ENCODE data around the gene GET4.
A peak's percentile ranks its signal among the peaks of the same experiment; 100 is the strongest.

GET4 gene

DNA sequence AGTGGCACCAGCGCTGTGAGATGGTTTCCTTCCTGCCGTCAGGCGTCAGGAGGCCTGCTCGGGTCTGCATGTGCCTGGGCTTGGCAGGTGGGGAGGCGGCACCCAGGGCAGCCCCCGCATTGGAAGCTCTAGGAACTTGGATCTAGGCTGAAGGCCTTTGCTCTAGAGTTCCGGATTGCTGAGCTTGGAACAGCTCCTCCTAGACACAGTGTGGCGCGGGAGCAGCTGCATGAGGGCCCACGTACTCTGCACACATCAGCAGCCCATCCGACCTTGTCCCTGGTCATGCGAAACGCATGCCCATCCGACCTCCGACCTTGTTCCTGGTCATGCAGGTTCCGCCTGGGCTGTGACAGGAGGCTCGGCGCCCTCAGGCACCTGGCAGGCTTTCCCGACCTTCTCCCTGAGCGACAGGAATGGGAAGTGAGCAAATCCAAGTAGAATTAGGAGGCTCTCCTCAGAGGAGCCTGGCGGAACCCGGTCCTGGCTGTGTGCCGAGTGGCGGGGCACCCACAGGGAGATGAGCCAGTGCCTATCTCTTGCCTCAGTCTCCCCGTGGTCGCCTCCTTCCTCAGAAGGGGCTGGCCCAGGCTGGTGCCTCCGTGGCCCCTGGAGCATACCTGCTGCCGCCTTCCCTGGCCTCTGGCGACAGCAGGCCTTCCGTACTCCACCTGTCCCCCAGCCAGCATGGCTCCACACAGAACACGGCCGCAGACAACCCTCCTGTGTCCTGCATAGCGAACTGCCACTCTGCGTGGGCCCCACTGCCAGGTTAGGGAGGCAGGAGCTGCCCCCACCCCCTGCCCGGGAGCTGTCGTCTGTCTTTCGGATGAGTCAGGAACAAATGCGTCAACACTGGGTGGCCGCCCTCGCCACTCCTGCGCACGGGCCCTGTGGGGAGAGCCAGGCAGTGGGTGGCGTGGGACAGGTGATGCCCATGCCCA is 12.0 kb downstream of the GET4 start:
- DNase-seq: no peak

DNA sequence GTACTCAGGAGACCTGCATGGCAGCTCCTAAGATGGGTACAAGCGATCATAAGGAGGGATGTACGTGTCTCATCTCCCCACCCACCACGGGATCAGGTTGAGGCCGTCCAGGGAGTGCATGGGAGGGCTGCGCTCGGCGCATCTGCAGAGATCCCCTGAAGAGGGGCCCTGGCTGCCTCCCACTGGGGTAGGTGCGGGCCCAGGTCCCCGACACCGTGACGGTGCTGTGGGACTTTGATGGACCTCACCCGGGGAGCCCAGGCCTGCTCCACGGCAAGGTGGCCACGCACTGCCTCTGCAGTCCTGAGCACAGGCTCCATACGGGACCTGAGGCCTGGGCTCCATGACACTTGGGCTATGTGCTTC is 12.7 kb downstream of the GET4 start:
- DNase-seq: no peak

DNA sequence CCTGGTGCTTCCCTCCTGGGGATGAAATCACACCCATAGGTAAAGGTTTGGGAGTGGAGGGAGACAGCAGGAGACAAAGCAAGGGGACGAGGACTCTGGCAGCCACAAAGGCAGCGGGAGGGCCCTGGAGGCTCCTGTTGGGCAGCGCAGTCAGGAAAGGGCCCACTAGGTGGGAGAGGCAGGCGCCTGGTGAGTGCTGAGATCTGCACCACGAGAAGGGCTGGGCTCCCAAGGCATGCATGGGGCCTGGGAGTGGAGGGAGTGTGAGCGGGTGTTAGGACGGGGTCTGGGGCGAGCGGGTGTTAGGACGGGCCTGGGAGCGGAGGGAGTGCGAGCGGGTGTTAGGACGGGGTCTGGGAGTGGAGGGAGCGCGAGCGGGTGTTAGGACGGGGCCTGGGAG is 13.0 kb downstream of the GET4 start:
- DNase-seq: no peak

DNA sequence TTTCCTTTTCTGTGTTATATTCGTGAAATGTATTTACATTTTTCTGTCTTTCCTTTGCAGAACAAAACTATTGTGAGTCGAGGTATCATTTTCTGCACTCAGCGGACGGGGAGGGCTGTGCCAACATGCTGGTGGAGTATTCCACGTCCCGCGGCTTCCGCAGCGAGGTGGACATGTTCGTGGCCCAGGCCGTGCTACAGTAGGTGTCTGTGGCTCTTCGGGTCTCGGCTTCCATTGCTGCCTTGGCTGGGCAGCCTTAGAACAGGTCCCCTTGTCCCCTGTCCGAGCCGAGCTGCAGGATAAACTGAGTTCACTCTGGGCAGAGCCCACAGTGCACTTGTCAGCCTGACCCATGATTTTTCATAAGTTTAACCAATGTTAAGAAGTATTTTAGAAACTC is 14.5 kb downstream of the GET4 start:
- DNase-seq: no peak

DNA sequence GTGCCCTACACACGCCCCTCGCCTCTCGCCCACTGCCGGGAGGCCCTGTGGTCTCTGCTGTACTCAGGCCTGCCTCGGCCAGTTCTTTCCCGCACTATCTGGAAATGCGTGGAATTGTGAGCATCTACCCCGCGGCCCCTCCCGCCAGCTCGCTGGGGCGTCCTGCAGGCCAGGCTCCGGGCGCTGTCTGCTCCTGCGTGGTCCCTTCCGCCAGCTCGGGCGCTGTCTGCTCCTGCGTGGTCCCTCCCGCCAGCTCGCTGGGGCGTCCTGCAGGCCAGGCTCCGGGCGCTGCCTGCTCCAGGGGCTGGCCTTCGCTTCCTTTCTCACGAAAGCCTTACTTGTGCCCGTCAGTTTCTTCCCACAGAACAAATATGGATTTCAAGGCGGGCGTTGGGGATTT is 14.9 kb downstream of the GET4 start:
- DNase-seq: no peak

DNA sequence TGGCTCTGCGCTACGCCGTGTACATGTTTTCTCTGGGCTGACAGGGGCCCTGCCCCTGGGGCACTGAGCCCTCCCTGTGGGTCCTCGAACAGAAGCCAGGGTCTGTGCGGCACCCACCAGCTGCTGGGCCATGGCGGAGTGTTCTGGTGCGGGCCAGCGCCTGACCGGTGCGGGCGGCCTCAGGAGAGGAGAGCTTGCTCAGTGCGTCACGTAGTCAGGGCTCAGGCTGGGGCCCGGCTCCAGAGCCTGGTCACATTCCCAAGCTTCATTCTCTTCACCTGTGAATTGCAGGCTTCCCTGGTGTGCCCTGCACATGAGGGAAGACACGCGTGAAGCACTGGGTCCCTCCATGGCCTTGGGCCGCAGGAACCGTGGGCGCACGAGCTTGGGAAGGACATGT is 15.5 kb downstream of the GET4 start:
- no peak for DNase-seq

DNA sequence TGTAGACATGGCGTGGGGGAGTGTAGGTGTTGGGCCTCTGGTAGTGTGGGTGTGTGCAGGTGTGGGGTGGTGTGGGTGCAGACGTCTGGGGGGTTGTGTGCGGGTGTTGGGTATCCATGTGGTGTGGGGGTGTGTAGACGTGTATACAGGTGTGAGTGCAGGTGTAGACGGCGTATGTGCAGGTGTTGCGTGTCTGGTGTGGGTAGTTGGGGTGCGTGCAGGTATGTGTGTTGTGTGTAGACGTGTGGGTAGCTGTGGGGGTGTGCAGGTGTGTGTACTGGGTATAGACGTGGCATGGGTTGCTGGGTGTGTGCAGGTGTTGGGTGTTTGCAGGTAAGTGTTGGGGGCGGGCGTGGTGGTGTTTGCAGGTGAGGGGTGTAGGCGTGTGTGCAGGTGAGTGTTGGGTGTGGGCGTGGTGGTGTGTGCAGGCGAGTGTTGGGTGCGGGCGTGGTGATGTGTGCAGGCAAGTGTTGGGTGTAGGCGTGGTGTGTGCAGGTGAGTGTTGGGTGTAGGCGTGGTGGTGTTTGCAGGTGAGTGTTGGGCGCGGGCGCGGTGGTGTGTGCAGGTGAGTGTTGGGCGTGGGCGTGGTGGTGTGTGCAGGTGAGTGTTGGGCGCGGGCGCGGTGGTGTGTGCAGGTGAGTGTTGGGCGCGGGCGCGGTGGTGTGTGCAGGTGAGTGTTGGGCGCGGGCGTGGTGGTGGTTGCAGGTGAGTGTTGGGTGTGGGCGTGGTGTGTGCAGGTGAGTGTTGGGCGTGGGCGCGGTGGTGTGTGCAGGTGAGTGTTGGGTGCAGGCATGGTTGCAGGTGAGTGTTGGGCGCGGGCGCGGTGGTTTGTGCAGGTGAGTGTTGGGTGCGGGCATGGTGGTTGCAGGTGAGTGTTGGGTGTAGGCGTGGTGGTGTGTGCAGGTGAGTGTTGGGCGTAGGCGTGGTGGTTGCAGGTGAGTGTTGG is 16.6 kb downstream of the GET4 start:
- no peak for DNase-seq

DNA sequence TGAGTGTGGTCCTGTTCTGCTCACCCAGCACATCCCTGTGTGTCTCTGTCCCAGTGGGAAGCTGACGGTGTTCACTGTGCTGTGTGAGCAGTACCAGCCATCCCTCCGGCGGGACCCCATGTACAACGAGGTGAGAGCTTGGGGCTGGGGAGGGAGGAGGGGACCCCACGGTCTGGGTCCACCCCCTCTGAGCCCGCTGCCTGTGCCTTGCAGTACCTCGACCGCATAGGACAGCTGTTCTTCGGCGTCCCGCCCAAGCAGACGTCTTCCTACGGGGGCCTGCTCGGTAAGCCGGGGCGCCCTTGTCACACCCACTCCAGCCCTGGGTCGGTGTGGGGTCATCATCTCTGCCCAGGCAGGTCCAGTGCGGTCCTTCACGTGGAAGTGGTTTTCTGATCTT is 17.3 kb downstream of the GET4 start:
- no peak for DNase-seq

DNA sequence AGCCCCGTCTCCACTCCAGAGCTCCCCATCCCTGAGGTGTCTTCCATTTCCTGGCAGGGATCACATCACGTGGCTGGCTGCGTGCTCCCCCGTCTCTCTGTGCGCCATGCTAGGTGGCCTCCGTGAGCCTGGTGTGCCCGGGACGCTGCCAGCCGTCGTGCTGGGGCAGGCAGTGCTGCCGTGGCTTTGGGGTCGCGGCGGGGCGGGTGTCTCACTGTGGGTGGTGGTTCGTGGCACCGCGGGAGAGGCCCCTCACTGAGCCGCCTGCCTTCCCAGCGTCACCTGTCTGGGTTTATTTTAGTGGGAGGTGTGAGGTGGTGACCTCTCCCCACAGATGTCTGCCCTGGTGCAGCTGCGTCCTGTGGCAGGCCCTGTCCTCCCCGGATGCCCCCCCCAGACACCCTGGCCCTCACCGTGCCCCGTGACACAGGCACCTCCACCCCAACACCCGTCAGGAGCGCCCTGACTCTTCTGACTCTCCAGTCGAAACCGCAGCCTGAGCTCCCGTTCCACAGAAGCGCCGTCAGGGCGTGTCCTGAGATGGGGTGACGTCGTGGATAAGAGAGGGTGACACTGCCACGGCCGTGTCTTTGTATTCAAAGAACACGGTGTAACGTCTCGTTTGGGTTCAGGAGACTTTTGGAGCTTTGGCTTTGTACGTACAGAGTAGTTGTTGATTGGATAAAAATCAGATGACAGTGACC is 18.0 kb downstream of the GET4 start:
- DNase-seq: no peak

DNA sequence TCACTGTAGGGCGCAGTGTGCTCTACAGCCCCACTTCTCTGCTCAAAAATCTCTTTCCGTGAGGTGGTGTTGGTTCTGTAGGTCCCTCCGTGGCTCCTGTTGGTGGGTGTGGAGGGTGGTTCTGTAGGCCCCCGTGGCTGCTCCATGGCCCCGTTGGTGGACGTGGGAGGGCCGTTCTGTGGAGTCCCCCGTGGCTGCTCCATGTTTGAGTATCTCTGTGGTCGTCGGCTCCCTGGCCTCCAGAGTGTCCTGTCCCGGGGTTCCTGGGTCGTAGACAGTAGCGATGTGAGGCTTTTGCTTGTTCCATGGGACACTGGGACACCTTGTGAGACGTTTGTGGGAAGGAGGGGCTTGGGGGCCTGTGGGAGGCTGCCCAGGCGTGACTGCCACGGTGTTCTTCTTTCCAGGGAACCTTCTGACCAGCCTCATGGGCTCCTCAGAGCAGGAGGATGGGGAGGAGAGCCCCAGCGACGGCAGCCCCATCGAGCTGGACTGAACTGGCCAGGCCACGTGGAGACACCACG is 18.6 kb downstream of the GET4 start:
- DNase-seq: no peak

DNA sequence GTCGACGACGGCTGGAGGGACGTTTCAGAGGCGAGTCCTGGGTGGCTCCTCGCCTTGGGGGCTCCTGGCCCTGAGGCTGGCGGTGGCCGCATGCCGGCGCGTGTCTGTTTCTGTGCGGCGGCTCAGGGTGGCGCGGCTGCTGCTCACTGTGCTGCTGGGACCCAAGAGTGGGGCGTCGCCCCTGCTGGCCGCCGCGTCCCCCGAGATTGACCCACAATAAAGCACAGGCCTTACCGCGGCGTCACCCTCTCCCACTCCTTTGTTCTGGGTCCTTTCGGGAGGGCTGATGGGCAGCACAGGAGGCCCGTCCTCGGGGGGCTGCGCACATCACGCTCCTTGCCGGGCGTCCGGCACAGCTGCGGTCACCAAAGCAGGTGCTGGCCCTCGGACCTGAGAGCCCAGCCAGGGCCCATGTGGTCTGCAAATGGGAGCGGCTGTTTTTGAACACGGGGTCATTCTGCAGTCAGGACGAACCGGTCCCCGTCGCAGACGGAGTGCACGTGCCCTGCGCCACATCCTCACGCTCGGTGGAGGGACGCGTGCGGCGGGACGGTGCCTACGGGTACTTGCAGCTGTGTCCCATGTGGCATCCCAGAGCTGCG is 19.2 kb downstream of the GET4 start:
- no peak for DNase-seq

DNA sequence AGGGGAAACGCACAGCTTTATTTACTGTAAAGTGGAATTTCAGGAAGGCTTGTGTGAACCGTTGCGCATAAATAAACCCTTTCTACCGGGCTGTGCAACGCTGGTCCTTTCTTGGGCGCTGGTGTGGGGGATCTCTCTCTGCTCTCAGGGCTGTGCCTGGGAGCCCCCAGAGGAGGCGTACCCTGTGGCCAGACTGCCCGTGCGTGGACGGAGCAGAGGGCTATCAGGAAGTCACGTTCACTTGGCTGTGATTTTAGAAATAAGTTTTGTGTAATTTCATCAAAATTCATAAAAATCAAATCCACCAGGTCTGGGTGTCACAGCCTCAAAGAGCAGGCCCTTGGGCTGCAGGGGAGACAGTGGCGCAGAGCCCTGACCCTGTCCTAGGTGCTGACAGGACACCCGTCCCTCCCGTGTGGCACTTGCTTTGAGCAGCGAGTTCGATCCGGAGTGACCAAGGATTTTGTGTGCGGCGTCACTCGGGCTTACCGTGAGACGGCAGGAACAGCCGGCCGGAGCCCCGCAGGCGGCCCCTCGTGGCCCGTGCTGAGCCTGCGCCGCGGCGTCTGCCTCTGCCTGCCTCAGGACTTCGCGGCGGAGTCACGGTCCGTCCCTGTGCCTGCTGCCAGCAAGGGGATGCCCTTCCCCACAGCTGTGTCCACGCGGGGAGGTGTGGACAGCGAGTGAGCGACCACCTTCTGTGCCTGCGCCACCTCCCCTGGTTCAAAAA is 20.2 kb downstream of the GET4 start:
- DNase-seq: no peak

DNA sequence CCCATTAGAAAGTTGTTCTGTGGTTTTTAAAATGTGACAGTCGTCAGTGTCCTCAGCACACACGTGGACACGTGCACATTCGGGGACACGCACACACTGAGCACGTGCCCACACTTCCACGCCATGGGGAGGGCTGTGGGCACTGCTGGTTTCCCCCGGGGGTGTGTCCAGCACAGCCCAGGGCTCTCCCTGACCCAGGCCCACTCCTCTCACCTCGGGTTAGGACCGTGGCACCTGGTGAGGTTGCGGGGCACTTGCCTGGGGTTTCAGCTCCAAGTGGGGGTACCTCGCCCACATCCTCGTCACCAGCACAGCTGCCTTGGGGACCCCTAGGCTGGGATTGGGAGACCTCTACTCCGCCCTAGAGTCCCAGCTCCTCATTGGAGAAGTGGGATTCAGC is 20.7 kb downstream of the GET4 start:
- DNase-seq: no peak

DNA sequence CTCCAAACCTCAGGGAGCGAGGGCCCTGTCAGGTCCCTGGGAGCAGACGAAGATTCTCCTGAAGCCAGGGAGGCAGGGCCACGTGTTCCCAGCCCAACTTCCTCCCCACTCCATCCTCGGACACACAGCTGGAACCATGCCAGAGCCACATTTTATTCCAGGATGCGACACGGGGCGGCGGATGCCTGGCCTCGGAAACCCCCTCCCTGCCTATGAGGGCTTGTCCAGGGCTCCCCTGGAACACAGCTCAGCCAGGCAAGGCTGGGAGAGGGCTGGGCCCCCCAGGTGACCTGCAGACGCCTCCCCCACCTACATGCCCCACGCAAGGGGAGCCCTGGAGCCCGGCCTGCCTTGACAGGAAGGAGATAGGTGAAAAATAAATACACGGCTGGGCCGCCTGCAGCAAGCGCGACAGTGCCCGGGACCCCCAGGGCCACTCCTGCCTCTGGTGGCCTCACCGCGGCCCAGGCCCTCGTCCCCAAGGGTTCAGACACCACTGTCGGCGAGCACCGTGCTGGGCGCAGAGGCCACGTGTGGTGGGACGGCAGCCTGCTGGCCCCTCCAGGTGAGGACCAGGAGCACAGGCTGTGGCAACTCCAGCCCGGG is 21.5 kb downstream of the GET4 start:
- peak; percentile 50 for DNase-seq

DNA sequence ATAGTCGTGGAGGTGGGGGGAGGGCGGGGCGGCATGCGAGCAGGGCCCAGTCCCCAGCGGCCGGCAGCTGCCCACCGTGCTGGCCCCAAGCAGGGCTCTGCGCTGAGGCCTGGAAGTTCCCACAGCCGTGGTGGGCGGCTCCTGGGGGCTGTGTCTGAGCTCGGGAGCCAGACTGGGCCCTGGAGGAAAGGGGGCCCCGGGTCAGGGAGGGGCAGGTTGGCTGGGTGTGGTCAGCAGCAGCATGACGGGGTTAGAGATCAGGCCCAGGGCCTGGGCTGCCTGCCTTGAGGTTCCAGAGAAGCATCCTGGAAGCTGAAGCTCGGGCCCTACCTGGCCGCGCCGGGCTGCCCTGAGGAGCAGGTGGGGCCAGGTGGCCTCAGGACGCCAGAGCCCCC is 22.1 kb downstream of the GET4 start:
- DNase-seq: no peak

DNA sequence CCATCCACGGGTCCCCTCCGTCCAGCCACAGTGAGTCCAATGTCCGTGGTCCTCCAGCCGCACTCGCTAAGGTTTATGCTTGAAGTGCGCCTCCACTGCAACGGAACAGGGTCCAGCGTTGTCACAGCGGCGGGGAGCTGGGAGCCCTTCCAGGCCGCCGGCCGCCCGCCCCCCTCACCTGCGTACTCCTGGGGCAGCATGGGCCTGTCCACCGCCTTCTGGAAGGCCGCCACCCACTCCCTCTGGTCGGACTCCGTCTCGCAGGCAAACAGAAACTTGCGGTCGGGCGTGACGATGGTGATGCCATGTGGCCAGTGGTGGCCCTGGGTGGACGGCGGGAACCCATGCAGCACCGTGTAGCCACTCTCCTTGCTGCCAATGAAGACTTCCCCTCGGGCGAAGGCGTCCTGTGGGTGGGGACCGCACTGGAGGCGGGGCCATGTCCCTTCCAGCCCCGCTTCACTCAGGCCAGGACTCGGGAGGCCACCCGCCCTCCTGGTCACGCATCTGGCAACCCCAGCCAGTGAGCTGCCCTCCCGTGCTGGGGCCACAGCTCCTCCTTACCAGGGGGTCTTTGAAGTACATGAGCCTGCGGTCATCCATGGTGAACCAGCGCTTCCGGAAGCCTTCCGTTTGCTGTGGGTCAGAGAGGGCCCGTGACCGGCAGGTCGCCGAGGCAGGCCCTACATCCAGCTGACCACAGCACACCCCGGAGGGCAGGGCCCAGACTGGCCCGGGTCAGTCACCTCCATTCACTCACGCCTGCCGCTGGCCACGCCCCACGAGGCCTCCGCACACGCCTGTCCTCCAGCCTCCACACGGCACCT is 22.7 kb downstream of the GET4 start:
- DNase-seq: no peak

DNA sequence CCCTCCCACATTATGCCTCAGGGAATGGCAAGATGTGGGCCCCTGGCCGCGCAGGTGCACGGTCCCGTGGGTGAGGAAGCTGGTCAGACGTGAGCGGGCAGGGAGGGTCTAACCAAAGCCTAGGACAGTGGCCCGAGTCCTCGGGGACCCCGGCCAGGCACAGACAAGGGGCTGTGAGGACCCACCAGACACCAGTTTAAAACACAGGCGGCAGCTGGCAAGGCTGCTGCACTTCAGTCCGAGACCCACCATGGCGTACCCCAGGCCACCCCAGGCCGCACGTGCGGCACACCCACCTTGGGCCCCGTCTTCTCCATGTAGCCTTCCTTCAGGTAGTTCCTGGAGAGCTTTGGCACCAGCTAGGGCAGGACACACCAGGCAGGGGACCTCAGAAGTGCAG is 23.5 kb downstream of the GET4 start:
- no peak for DNase-seq

DNA sequence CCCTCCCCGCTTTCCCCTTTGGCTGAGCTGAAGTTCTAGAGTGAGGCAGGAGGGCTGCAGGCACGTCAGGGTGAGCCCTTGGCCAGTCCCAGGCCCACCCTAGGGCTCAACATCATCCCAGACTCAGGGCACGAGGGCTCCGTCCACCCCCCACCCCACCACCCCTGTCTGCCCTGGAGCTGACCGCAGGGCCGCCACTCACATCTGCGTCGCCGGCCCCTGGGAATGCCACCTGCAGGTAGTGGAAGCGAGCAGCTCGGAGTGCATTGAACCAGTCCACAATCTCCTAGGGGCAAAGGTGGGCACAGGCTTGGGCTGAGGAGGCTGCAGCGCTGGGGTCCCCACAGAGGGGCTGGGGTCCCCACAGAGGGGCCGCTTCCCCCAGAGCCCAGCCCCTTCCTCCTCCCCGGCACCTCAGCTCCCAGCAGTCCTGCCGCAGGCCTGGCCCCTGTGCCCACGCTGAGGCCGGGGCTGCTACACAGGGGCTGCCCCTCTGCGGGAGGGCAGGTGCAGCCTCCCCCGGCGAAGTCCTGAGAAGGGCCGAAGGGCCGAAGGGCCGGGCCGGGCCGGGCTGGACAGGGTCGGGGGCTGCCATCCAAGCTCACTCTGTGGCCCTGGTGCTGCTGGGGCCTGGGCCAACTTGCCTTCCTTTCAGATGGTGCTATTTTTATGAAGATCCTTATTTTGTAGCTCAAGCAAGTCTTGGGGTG is 24.1 kb downstream of the GET4 start:
- DNase-seq: no peak

DNA sequence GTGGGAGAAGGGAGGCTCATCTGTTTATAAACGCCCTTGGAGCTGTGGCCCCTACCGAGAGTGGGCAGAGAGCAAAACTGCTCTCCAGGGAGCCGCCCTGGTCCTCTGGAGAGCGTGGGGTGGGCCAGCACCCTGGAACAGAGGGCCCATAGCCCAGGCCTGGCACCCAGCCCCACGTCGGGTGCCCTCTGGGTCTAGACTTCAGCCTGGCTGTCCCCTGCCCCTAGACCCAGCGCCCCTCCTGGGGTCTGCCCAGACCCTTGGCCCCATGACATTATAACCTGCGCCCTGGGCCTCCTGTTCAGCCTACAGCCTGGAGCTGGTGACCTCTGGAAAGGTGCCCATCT is 24.7 kb downstream of the GET4 start:
- DNase-seq: no peak
